Stimulated activated CD8-positive, alpha-beta memory T cell treated with anti-CD3 and anti-CD28 coated beads, Interleukin-12 subunit alpha, Interleukin-12 subunit beta, amount 100 ng/mL, for 24 hours (primary cell): ENCODE results near the gene ATRX.
"Not testable (repeated sequence)": the region's sequence is repeated elsewhere in the genome, so short reads cannot be mapped to it uniquely, and the experiment has no call there.

Source experiments
- DNase-seq: peaks from one replicate; pipeline ENCODE4 v3.0.0-alpha.2; 2020; ENCODE audit errors: extremely low read depth

The ATRX gene

GRCh38 chrX:77622672-77623071 is 163.3 kb downstream of the ATRX start:
- DNase-seq = no peak

- no peak for DNase-seq
Measured at GRCh38 chrX:77622233-77622632, 163.8 kb downstream of the ATRX start.

- DNase-seq = not testable (repeated sequence)
Measured at GRCh38 chrX:77621453-77621852, 164.6 kb downstream of the ATRX start.

- DNase-seq = no peak
Measured at GRCh38 chrX:77617206-77617605, 168.8 kb downstream of the ATRX start.

- DNase-seq = no peak
Measured at GRCh38 chrX:77603635-77604336, 182.2 kb downstream of the ATRX start.

- DNase-seq = no peak
Measured at GRCh38 chrX:77597511-77597910, 188.5 kb downstream of the ATRX start.

GRCh38 chrX:77597090-77597489 is 188.9 kb downstream of the ATRX start:
- no peak for DNase-seq

GRCh38 chrX:77595848-77596247 is 190.2 kb downstream of the ATRX start:
- DNase-seq = no peak

GRCh38 chrX:77572322-77572721 is 213.7 kb downstream of the ATRX start:
- DNase-seq = no peak

- DNase-seq = no peak
Measured at GRCh38 chrX:77565278-77565677, 220.7 kb downstream of the ATRX start.

- DNase-seq = no peak
Measured at GRCh38 chrX:77564823-77565222, 221.2 kb downstream of the ATRX start.

- DNase-seq = no peak
Measured at GRCh38 chrX:77561372-77561771, 224.6 kb downstream of the ATRX start.

- DNase-seq = no peak
Measured at GRCh38 chrX:77556276-77556675, 229.7 kb downstream of the ATRX start.

- no peak for DNase-seq
Measured at GRCh38 chrX:77548751-77549150, 237.3 kb downstream of the ATRX start.

GRCh38 chrX:77539778-77540177 is 246.2 kb downstream of the ATRX start:
- not testable (repeated sequence) for DNase-seq

- DNase-seq = not testable (repeated sequence)
Measured at GRCh38 chrX:77531261-77531660, 254.8 kb downstream of the ATRX start.

GRCh38 chrX:77528034-77528433 is 258.0 kb downstream of the ATRX start:
- DNase-seq = no peak

GRCh38 chrX:77527233-77528001 is 258.6 kb downstream of the ATRX start:
- DNase-seq = no peak

GRCh38 chrX:77519765-77520164 is 266.3 kb downstream of the ATRX start:
- no peak for DNase-seq

- DNase-seq = no peak
Measured at GRCh38 chrX:77514177-77514576, 271.8 kb downstream of the ATRX start.

GRCh38 chrX:77510007-77510406 is 276.0 kb downstream of the ATRX start:
- no peak for DNase-seq

- DNase-seq = no peak
Measured at GRCh38 chrX:77505227-77505626, 280.8 kb downstream of the ATRX start.

- no peak for DNase-seq
Measured at GRCh38 chrX:77502951-77503525, 283.0 kb downstream of the ATRX start.
